Gastrocnemius medialis (tissue), 4 donors: ENCODE data around the gene SLC37A1. TPM values are rescaled to one million over a fixed set of nuclear protein-coding genes. Genes with fewer than 3 reads are reported as not detected.

Experiments
- ATAC-seq, 2 donors: fragments of 150-250 bp; one replicate each; pipeline ENCODE4 v1.9.1; 2016
- DNase-seq, 2 donors: peaks; one replicate each; pipeline ENCODE4 v3.0.0-alpha.2; 2019
- H3K27ac ChIP-seq, 4 donors: fragments of 200-600 bp; sonication (generic); 1 replicate in 1 of 4; 2 replicates in 3 of 4; pipeline ENCODE4 v1.5.1; 2016 to 2018; ENCODE audit warnings: mild to moderate bottlenecking in 2 of 4, moderate library complexity in 1 of 4
- H3K27me3 ChIP-seq, 3 donors: fragments of 200-600 bp; sonication (generic) in 2 of 3; 1 replicate in 1 of 3; 2 replicates in 2 of 3; pipeline versions ENCODE4 v1.5.1 to v1.6.0; 2016 to 2019; ENCODE audit warnings: mild to moderate bottlenecking in 1 of 3, moderate library complexity in 1 of 3
- H3K36me3 ChIP-seq, 2 donors: fragments of 200-600 bp; sonication (generic) in 1 of 2; one replicate each; pipeline ENCODE4 v1.5.1; 2017 to 2018
- H3K4me1 ChIP-seq, 2 donors: fragments of 200-600 bp; sonication (generic) in 1 of 2; one replicate each; pipeline ENCODE4 v1.5.1; 2016 to 2017; ENCODE audit warnings: mild to moderate bottlenecking in 2 of 2
- H3K4me3 ChIP-seq, 4 donors: fragments of 200-600 bp; sonication (generic) in 3 of 4; 1 replicate in 1 of 4; 2 replicates in 3 of 4; pipeline ENCODE4 v1.5.1; 2016 to 2019; ENCODE audit warnings: mild to moderate bottlenecking in 2 of 4
- H3K9me3 ChIP-seq, 3 donors: fragments of 200-600 bp; sonication (generic) in 2 of 3; 1 replicate in 1 of 3; 2 replicates in 2 of 3; pipeline ENCODE4 v1.5.1; 2016 to 2019
- CTCF ChIP-seq, 5 experiments: fragments of 450-650 bp in 3 of 5; fragments of 200-600 bp in 2 of 5; sonication (generic) in 2 of 5; IDR thresholded peaks in 4 of 5; conservative IDR thresholded peaks in 1 of 5; 1 replicate in 4 of 5; 2 replicates in 1 of 5; pipeline ENCODE4 v1.5.1; 2016 to 2019; ENCODE audit warnings: antibody characterized with exemption in 5 of 5, mild to moderate bottlenecking in 3 of 5, moderate library complexity in 3 of 5
- POLR2A ChIP-seq, 2 donors: fragments of 450-650 bp; IDR thresholded peaks; one replicate each; pipeline ENCODE4 v1.6.1; 2017; ENCODE audit warnings: antibody characterized with exemption in 2 of 2, mild to moderate bottlenecking in 2 of 2, moderate library complexity in 2 of 2
- in situ Hi-C, 4 donors: fragments of 200-750 bp; cut with MboI; loops; one replicate each; pipeline versions ENCODE4 v1.15.0 to v1.8.0; 2017; ENCODE audit warnings: low sequenced_read_pairs in 4 of 4
- intact Hi-C: fragments of 100-400 bp; cut with DNase I; formaldehyde crosslinking; loops from one replicate; pipeline ENCODE4 v1.15.1; 2023; ENCODE audit warnings: low total_unique reads
- total RNA-seq, 4 donors: library from RNA; depleted of rRNA; stranded (reverse); fragments of >200 nt; gene quantifications; one replicate each; pipeline versions ENCODE4 v1.1.0 to v1.2.3, GENCODE V29; 2016

The SLC37A1 gene
- total RNA-seq, 4 donors from 2014 or later, result 8.3 to 16.1 (median 12.4) TPM

- no peak for DNase-seq
- H3K36me3 ChIP-seq, result no peaks in the 10 kb centered on the region
- no peak for ATAC-seq
- no peak overlapping the region for H3K4me3 ChIP-seq
- H3K4me1 ChIP-seq, result no peaks in the 10 kb centered on the region
- intact Hi-C loops (no loop called here), in situ Hi-C loops (no loop called here)
- H3K27ac ChIP-seq, result no peak overlapping the region
- H3K27me3 ChIP-seq, result peaks cover 3 to 15% (median 8%) of the 10 kb centered on the region in 3 donors
- TF ChIP-seq POLR2A (IDR thresholded peaks at IDR 0.05), result no peak
- no peak for TF ChIP-seq CTCF (IDR thresholded peaks at IDR 0.05 in 4 of 5, conservative IDR thresholded peaks at IDR 0.05 in 1 of 5)
- no peaks in the 10 kb centered on the region for H3K9me3 ChIP-seq
Observed at GRCh38 chr21:42629933-42630589, 116.4 kb downstream of the SLC37A1 start.

GRCh38 chr21:42630626-42631025 is 117.0 kb downstream of the SLC37A1 start:
- H3K4me3 ChIP-seq, result no peak overlapping the region
- in situ Hi-C loops (no loop called here), intact Hi-C loops (no loop called here)
- DNase-seq (no peak), ATAC-seq (no peak)
- no peaks in the 10 kb centered on the region for H3K4me1 ChIP-seq
- TF ChIP-seq CTCF (IDR thresholded peaks at IDR 0.05 in 4 of 5, conservative IDR thresholded peaks at IDR 0.05 in 1 of 5), result no peak
- no peak for TF ChIP-seq POLR2A (IDR thresholded peaks at IDR 0.05)
- no peak overlapping the region for H3K27ac ChIP-seq
- no peaks in the 10 kb centered on the region for H3K36me3 ChIP-seq
- H3K27me3 ChIP-seq, result peaks cover 3 to 18% (median 8%) of the 10 kb centered on the region in 3 donors
- no peaks in the 10 kb centered on the region for H3K9me3 ChIP-seq

Other genes with a start within 250 kb of the SLC37A1 start
- 1 to 10 TPM in 1 of 4 donors, under 1 TPM in 3; 0.64 to 4.7 (median 0.89) TPM for gene TFF3, start 198.4 kb upstream of the SLC37A1 start, total RNA-seq
- not detected for gene TFF2, start 162.9 kb upstream of the SLC37A1 start, total RNA-seq
- not detected for gene TFF1, start 147.3 kb upstream of the SLC37A1 start, total RNA-seq
- gene TMPRSS3, start 117.8 kb upstream of the SLC37A1 start, total RNA-seq, result not detected
- gene UBASH3A, start 110.0 kb upstream of the SLC37A1 start, total RNA-seq, result under 1 TPM in 1 of 4 donors, not detected in 3; 0.41 TPM
- under 1 TPM in 1 of 4 donors, not detected in 3; 0.29 TPM for gene RSPH1, start 17.6 kb upstream of the SLC37A1 start, total RNA-seq
- 1 to 10 TPM; 1.4 to 4.5 (median 1.8) TPM for gene PDE9A, start 139.8 kb downstream of the SLC37A1 start, total RNA-seq